ENCODE results near the gene GALP. TPM values are rescaled to one million over a fixed set of nuclear protein-coding genes. Genes with fewer than 3 reads are reported as not detected.
"Not testable (repeated sequence)": the region's sequence is repeated elsewhere in the genome, so short reads cannot be mapped to it uniquely, and the experiment has no call there.

GALP gene
- total RNA-seq, 2 experiments from 2014 or later: not detected

DNA sequence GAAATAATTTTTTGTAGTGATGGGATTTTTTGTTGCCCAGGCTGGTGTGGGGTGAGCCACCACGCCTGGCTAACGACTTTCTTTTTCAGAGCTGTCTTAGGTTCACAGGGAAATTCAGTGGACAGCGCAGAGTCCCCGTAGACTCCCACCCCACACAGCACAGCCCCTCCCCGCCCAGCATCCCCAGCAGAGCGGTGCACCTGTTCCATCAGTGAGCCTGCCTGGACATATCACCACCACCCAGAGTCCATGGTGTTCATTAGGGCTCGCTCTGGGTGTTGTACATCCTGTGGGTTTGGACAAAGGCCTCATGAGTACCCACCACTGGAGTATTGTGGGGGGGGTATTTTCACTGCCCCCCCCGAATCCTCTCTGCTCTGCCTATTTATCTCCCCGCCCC is 34.2 kb downstream of the GALP start:
- H3K27ac Mint-ChIP-seq; H3K4me3 Mint-ChIP-seq; H3K9me3 Mint-ChIP-seq; H3K4me1 Mint-ChIP-seq; H3K27me3 Mint-ChIP-seq; DNase-seq; CTCF ChIA-PET; H3K36me3 Mint-ChIP-seq (ENCODE audit: low read depth); POLR2A ChIA-PET: not testable (repeated sequence)

DNA sequence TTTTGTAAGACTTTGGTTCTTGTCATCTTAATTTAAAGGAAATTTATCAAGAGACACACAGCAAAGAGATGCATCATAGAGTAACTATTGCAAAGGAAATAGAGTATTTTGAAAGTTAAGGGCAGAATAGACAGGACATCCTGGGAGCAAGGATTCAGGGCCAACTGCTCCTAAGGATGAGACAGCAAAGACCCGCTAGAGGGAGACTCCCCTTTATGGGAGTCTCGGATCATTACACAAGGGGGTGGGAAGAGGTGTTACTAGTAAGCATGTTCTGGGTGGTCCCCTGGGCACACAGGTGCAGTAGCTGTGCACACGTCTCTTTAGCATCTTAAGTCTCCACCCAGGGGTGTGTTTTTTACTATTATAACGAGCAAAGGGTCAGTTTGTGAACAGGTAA is 35.9 kb downstream of the GALP start:
- no peak overlapping the region for H3K27ac Mint-ChIP-seq
- CTCF ChIA-PET: no interaction called here
- no peak overlapping the region for H3K4me3 Mint-ChIP-seq
- H3K27me3 Mint-ChIP-seq: peaks cover 8% of the 10 kb centered on the region
- H3K9me3 Mint-ChIP-seq: no peaks in the 10 kb centered on the region
- POLR2A ChIA-PET: no interaction called here
- DNase-seq: no peak
- H3K4me1 Mint-ChIP-seq: peaks cover under 1% of the 10 kb centered on the region
- H3K36me3 Mint-ChIP-seq (ENCODE audit: low read depth): no peaks in the 10 kb centered on the region

DNA sequence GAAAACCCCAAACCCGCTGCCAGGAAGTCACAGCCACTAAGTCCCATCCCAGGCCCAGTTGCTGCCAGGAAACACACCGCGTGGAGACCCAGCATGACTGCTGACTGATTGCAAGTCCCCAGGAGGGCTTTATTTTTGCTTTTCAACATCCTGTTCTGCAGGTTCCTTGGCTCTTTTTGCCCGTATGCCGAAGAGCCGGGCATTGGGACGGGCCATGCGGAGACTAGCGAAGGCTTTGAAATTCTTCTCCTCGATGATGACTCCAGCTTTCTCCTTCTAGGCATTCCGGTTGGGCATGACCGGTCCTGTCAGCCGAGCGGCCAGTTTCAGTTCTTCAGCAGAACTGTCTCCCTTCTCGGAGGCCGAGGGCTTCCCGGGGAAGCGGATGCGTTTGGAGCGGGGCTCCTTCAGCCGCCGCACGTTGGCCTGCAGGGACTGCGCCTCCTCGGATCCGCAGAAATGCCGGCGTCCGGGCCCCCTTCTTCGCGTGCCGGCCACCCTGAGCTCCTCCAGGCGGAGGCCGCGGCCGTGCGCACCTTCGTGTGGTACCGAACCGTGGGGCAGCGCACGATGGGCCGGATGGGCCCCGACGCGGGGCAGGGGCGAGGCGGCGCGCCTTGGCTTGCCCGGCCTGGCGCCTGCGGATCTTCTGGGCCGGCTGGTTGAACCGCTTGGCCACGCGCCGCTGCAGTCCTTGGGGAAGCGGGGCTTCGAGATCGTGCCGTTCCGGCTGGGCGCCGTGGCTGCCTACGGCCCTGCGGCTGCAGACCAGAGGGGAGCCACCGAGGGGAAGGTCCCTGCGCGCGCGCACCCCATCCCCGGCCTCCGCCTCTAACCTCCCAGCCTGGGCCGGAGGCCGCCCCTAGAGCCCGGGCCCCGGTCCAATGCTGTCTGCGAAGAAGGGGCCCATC is 41.5 kb downstream of the GALP start:
- peak overlapping the region; percentile 43 for H3K4me3 Mint-ChIP-seq
- ChIA-PET POLR2A (no interaction called here), CTCF (no interaction called here)
- no peak overlapping the region for H3K27ac Mint-ChIP-seq
- peak; percentile 7 for DNase-seq
- peaks cover 18% of the 10 kb centered on the region for H3K27me3 Mint-ChIP-seq
- no peaks in the 10 kb centered on the region for H3K36me3 Mint-ChIP-seq (ENCODE audit: low read depth)
- peaks cover 8% of the 10 kb centered on the region for H3K4me1 Mint-ChIP-seq
- no peaks in the 10 kb centered on the region for H3K9me3 Mint-ChIP-seq

DNA sequence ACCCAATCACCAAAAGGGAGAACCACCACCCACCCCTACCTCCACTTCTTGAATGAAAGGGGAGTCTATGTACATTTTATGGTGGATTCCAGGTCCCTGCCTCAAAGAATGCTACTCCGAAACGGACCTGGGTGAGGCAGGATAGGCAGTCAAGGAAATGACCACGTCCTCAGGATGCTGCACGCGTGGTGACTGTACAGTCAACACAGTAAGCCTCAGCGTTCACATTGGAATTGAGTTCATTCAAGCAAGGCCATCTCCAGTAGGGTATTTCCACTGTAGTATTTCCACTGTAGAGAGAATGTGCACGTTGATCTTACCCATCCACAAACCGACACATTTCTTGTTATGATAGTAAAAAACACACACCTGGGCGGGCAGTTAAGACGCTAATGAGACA is 43.2 kb downstream of the GALP start:
- H3K27ac Mint-ChIP-seq: no peak overlapping the region
- H3K9me3 Mint-ChIP-seq: no peaks in the 10 kb centered on the region
- DNase-seq: no peak
- ChIA-PET POLR2A (no interaction called here), CTCF (no interaction called here)
- H3K27me3 Mint-ChIP-seq: peaks cover 18% of the 10 kb centered on the region
- H3K4me1 Mint-ChIP-seq: peaks cover 8% of the 10 kb centered on the region
- H3K36me3 Mint-ChIP-seq (ENCODE audit: low read depth): no peaks in the 10 kb centered on the region
- H3K4me3 Mint-ChIP-seq: no peak overlapping the region

DNA sequence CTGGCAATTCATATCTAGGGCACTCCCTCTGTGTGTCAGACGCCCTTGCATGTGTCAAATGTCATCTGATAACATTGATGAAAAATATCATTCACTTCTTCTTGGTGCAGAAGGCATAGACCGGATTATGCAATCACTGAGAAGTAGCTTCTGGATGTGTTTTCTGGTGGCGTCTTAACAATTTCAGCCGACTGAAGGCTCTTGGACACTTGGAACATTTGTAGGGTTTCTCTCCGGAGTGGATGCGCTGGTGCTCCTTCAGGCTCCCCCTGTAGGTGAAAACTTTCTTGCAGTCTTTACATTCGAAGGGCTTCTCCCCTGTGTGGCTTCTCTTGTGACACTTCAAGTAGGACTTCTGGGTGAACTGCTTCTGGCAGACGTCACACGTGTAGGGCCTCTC is 45.6 kb downstream of the GALP start:
- not testable (repeated sequence) for H3K27ac Mint-ChIP-seq

DNA sequence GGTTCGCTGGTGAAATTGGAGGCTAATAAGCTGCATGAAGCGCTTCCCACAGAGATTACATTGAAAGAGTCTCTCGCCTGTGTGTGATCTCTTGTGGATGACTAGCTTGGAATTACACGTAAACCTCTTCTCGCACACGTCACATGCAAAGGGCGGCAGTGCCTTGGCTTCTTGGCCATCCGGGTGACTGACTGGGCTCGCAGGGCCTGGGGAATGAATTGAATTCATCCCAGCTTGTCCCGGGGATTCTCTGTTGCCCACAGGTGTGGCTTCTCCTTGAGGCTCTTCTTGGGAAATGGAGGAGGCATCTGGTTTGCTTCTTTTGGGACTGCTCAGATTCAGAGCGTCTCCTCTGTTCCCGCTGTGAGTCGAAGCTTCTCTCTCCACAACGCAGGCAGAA is 46.0 kb downstream of the GALP start:
- POLR2A ChIA-PET: no interaction called here
- no peak overlapping the region for H3K4me3 Mint-ChIP-seq
- H3K27me3 Mint-ChIP-seq: peaks cover 9% of the 10 kb centered on the region
- CTCF ChIA-PET: no interaction called here
- no peaks in the 10 kb centered on the region for H3K36me3 Mint-ChIP-seq (ENCODE audit: low read depth)
- no peaks in the 10 kb centered on the region for H3K9me3 Mint-ChIP-seq
- no peak overlapping the region for H3K27ac Mint-ChIP-seq
- H3K4me1 Mint-ChIP-seq: peaks cover 6% of the 10 kb centered on the region
- DNase-seq: no peak

More for the DNA sequence above, 45.6 kb downstream of the GALP start:
- H3K27me3 Mint-ChIP-seq: peaks cover 10% of the 10 kb centered on the region
- H3K4me3 Mint-ChIP-seq; CTCF ChIA-PET; H3K36me3 Mint-ChIP-seq (ENCODE audit: low read depth); H3K4me1 Mint-ChIP-seq; H3K9me3 Mint-ChIP-seq; DNase-seq; POLR2A ChIA-PET: not testable (repeated sequence)

DNA sequence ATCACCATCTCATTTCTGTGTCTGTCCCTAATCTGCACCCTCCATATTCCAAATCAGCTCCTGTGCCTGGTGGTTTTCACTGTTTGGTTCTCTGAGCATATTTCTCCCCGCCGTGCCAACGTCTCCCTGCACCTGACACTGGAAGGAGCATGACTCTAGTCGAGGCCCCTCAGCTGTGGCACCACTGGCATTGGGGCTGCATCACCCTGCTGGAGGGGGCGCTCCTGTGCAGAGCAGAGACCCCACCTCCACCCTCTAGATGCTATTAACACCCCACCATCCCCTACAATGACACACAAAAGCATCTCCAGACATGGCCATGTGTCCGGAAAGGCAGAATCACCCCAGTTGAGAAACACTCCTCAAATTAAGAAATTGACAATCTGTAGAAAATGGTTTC is 47.1 kb downstream of the GALP start:
- no peaks in the 10 kb centered on the region for H3K9me3 Mint-ChIP-seq
- H3K36me3 Mint-ChIP-seq (ENCODE audit: low read depth): no peaks in the 10 kb centered on the region
- POLR2A ChIA-PET: no interaction called here

DNA sequence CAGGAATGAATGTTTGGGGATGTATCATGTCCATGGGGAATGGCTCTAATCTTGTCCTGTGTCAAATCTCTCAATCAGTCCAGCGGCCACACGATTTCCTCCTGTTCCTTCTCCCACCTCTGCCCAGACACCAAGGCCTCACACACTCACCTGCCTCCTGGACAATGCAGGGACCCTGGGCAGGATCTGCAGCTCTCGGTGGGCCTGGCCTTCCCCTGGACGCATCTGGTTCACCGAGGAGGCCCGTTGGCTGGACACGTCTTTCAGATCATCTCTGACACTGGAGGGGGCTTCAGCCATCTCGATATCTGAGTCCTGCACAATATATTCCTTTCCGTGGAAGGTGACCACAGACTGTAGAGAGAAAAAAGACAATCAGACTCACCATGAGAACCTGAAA is 47.7 kb downstream of the GALP start:
- ChIA-PET POLR2A (no interaction called here), CTCF (no interaction called here)
- peaks cover 3% of the 10 kb centered on the region for H3K4me1 Mint-ChIP-seq
- no peaks in the 10 kb centered on the region for H3K36me3 Mint-ChIP-seq (ENCODE audit: low read depth)
- DNase-seq: no peak
- no peaks in the 10 kb centered on the region for H3K9me3 Mint-ChIP-seq
- no peak overlapping the region for H3K4me3 Mint-ChIP-seq
- no peak overlapping the region for H3K27ac Mint-ChIP-seq
- H3K27me3 Mint-ChIP-seq: peaks cover 1% of the 10 kb centered on the region

More for the DNA sequence above, 47.1 kb downstream of the GALP start:
- CTCF ChIA-PET: interaction anchor here (0.6 kb wide), 1 partner anchor 25 kb away, joined by 3 read pairs; no protein-coding TSS in a partner anchor
- Mint-ChIP-seq H3K4me1 (peaks cover 5% of the 10 kb centered on the region), H3K4me3 (no peak overlapping the region), H3K27ac (no peak overlapping the region), H3K27me3 (peaks cover 4% of the 10 kb centered on the region)
- no peak for DNase-seq

Other genes starting within 250 kb of the GALP start
- not detected for gene NLRP13, start 243.7 kb upstream of the GALP start, total RNA-seq
- gene NLRP8, start 228.2 kb upstream of the GALP start, total RNA-seq: not detected
- gene NLRP5, start 189.2 kb upstream of the GALP start, total RNA-seq: not detected
- gene ZNF787, start 54.7 kb upstream of the GALP start, total RNA-seq: 10 to 100 TPM; 34.3 to 35.4 TPM
- 10 to 100 TPM; 26.5 to 34.6 TPM for gene ZNF444, start 34.7 kb upstream of the GALP start, total RNA-seq
- gene ZSCAN5B, start 21.8 kb downstream of the GALP start, total RNA-seq: not detected
- not detected for gene ZSCAN5C, start 26.3 kb downstream of the GALP start, total RNA-seq
- gene EDDM13, start 96.7 kb downstream of the GALP start, total RNA-seq: 1 to 10 TPM; 1.1 to 2.2 TPM
- 1 to 10 TPM; 9.3 to 9.4 TPM for gene ZSCAN5A, start 138.8 kb downstream of the GALP start, total RNA-seq
- 1 to 10 TPM; 2.9 to 3.7 TPM for gene ZNF582, start 217.5 kb downstream of the GALP start, total RNA-seq
- 1 to 10 TPM; 5.8 TPM for gene ZNF583, start 228.3 kb downstream of the GALP start, total RNA-seq